Measurements from ENCODE around the gene COA3.

GRCh38 chr17:42775534-42776098, 22.9 kb downstream of the COA3 start:
- TF ChIP-seq CTCF (IDR thresholded peaks at IDR 0.05) = no peak
- no peak for TF ChIP-seq POLR2A (IDR thresholded peaks at IDR 0.05)

Data from body of pancreas (tissue), 4 donors.